HG03442 (cell line): Measurements from ENCODE around the gene JUN.

ENCODE experiments used
- ATAC-seq: cut with Tn5 transposase; IDR thresholded peaks from one replicate; pipeline ENCODE4 v1.9.1; 2021; ENCODE audit warnings: mild to moderate bottlenecking, moderate library complexity; ENCODE audit not compliant: unreplicated experiment

Gene JUN

GRCh38 chr1:58784758-58785441 is 1.1 kb upstream of the JUN start:
- ATAC-seq = no peak

- peak; percentile 9 for ATAC-seq
Measured at GRCh38 chr1:58783090-58783992, 506 bp downstream of the JUN start.

- ATAC-seq = no peak
Measured at GRCh38 chr1:58782178-58783089, 1.4 kb downstream of the JUN start.

GRCh38 chr1:58781541-58782177 is 2.2 kb downstream of the JUN start:
- no peak for ATAC-seq

- ATAC-seq = no peak
Measured at GRCh38 chr1:58780836-58781452, 2.9 kb downstream of the JUN start.

- no peak for ATAC-seq
Measured at GRCh38 chr1:58780411-58780810, 3.4 kb downstream of the JUN start.

- no peak for ATAC-seq
Measured at GRCh38 chr1:58779801-58780382, 4.0 kb downstream of the JUN start.

GRCh38 chr1:58779059-58779754 is 4.6 kb downstream of the JUN start:
- no peak for ATAC-seq

- ATAC-seq = no peak
Measured at GRCh38 chr1:58778385-58779000, 5.4 kb downstream of the JUN start.

GRCh38 chr1:58774027-58774426 is 9.8 kb downstream of the JUN start:
- no peak for ATAC-seq

- peak; percentile 66 for ATAC-seq
Measured at GRCh38 chr1:58773406-58773840, 10.4 kb downstream of the JUN start.

- no peak for ATAC-seq
Measured at GRCh38 chr1:58769809-58770320, 14.0 kb downstream of the JUN start.

GRCh38 chr1:58768971-58769808 is 14.7 kb downstream of the JUN start:
- ATAC-seq = no peak

- ATAC-seq = no peak
Measured at GRCh38 chr1:58768191-58768731, 15.6 kb downstream of the JUN start.

- no peak for ATAC-seq
Measured at GRCh38 chr1:58767143-58767542, 16.7 kb downstream of the JUN start.

GRCh38 chr1:58765441-58765840 is 18.4 kb downstream of the JUN start:
- ATAC-seq = no peak

- ATAC-seq = no peak
Measured at GRCh38 chr1:58765006-58765405, 18.8 kb downstream of the JUN start.
